Measurements from ENCODE around the gene XPNPEP1.

GRCh38 chr10:109853921-109854320 lies 69.4 kb downstream of the XPNPEP1 start:
- TF ChIP-seq, protein P1, sequence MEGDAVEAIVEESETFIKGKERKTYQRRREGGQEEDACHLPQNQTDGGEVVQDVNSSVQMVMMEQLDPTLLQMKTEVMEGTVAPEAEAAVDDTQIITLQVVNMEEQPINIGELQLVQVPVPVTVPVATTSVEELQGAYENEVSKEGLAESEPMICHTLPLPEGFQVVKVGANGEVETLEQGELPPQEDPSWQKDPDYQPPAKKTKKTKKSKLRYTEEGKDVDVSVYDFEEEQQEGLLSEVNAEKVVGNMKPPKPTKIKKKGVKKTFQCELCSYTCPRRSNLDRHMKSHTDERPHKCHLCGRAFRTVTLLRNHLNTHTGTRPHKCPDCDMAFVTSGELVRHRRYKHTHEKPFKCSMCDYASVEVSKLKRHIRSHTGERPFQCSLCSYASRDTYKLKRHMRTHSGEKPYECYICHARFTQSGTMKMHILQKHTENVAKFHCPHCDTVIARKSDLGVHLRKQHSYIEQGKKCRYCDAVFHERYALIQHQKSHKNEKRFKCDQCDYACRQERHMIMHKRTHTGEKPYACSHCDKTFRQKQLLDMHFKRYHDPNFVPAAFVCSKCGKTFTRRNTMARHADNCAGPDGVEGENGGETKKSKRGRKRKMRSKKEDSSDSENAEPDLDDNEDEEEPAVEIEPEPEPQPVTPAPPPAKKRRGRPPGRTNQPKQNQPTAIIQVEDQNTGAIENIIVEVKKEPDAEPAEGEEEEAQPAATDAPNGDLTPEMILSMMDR (IDR thresholded peaks at IDR 0.05; ENCODE audit: poor library complexity, severe bottlenecking): no peak
- TF ChIP-seq RAD21 (conservative IDR thresholded peaks at IDR 0.05) (no peak), TAF1 (IDR thresholded peaks at IDR 0.05; ENCODE audit: low read depth) (no peak), EZH2 (IDR thresholded peaks at IDR 0.05; ENCODE audit: borderline replicate concordance, insufficient read depth, low read length, poor library complexity, severe bottlenecking) (no peak), EP300 (conservative IDR thresholded peaks at IDR 0.05; ENCODE audit: poor library complexity, severe bottlenecking) (no peak), POLR2AphosphoS5 (IDR thresholded peaks at IDR 0.05) (no peak), MXI1 (conservative IDR thresholded peaks at IDR 0.05; ENCODE audit: poor library complexity, severe bottlenecking) (no peak)
- TF ChIP-seq, protein P2, sequence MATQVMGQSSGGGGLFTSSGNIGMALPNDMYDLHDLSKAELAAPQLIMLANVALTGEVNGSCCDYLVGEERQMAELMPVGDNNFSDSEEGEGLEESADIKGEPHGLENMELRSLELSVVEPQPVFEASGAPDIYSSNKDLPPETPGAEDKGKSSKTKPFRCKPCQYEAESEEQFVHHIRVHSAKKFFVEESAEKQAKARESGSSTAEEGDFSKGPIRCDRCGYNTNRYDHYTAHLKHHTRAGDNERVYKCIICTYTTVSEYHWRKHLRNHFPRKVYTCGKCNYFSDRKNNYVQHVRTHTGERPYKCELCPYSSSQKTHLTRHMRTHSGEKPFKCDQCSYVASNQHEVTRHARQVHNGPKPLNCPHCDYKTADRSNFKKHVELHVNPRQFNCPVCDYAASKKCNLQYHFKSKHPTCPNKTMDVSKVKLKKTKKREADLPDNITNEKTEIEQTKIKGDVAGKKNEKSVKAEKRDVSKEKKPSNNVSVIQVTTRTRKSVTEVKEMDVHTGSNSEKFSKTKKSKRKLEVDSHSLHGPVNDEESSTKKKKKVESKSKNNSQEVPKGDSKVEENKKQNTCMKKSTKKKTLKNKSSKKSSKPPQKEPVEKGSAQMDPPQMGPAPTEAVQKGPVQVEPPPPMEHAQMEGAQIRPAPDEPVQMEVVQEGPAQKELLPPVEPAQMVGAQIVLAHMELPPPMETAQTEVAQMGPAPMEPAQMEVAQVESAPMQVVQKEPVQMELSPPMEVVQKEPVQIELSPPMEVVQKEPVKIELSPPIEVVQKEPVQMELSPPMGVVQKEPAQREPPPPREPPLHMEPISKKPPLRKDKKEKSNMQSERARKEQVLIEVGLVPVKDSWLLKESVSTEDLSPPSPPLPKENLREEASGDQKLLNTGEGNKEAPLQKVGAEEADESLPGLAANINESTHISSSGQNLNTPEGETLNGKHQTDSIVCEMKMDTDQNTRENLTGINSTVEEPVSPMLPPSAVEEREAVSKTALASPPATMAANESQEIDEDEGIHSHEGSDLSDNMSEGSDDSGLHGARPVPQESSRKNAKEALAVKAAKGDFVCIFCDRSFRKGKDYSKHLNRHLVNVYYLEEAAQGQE (IDR thresholded peaks at IDR 0.05; ENCODE audit: borderline replicate concordance): no peak

All from neural cell (in vitro differentiated cells).